Dendritic cell treated with granulocyte-macrophage colony-stimulating factor and Interleukin-4, amounts not matched to agents 40 ng/mL and 50 ng/mL, for 4 days (primary cell): ENCODE results near the gene CCDC183.
"Not testable (repeated sequence)": the region's sequence is repeated elsewhere in the genome, so short reads cannot be mapped to it uniquely, and the experiment has no call there.

Experiments used
- H3K27ac Mint-ChIP-seq: one replicate; pipeline ENCODE4 v1.8.0; 2022; ENCODE audit warnings: mild to moderate bottlenecking, mixed read lengths
- H3K27me3 Mint-ChIP-seq: one replicate; pipeline ENCODE4 v1.8.0; 2022; ENCODE audit warnings: mild to moderate bottlenecking, mixed read lengths
- H3K36me3 Mint-ChIP-seq: one replicate; pipeline ENCODE4 v1.8.0; 2022; ENCODE audit warnings: low read depth, mixed read lengths
- H3K4me1 Mint-ChIP-seq: one replicate; pipeline ENCODE4 v1.8.0; 2022; ENCODE audit warnings: low read depth, mixed read lengths
- H3K4me3 Mint-ChIP-seq: one replicate; pipeline ENCODE4 v1.8.0; 2022; ENCODE audit warnings: mild to moderate bottlenecking, moderate library complexity, mixed read lengths
- H3K9me3 Mint-ChIP-seq: one replicate; pipeline ENCODE4 v1.8.0; 2022; ENCODE audit warnings: mixed read lengths
- intact Hi-C: fragments of 100-400 bp; cut with micrococcal nuclease; formaldehyde crosslinking; loops from one replicate; pipeline ENCODE4 v1.15.0; 2022

Gene CCDC183

GRCh38 chr9:136794281-136794999 lies 1.7 kb upstream of the CCDC183 start:
- no peaks in the 10 kb centered on the region for H3K9me3 Mint-ChIP-seq
- peaks cover 24% of the 10 kb centered on the region for H3K4me1 Mint-ChIP-seq
- H3K27ac Mint-ChIP-seq: no peak overlapping the region
- no peak overlapping the region for H3K4me3 Mint-ChIP-seq
- peaks cover 38% of the 10 kb centered on the region for H3K27me3 Mint-ChIP-seq
- intact Hi-C loops: loop anchor here (5.0 kb wide), 1 partner anchor 53 kb away; the partner anchor contains the start of gene PHPT1
- H3K36me3 Mint-ChIP-seq: peaks cover 31% of the 10 kb centered on the region

- Mint-ChIP-seq H3K4me3 (no peak overlapping the region), H3K36me3 (peaks cover 31% of the 10 kb centered on the region), H3K9me3 (no peaks in the 10 kb centered on the region), H3K27ac (no peak overlapping the region), H3K27me3 (peaks cover 44% of the 10 kb centered on the region), H3K4me1 (peaks cover 29% of the 10 kb centered on the region)
- intact Hi-C loops: loop anchor here (5.0 kb wide), 1 partner anchor 52 kb away; the partner anchor contains the start of gene PHPT1
Measured at GRCh38 chr9:136795000-136795348, 1.2 kb upstream of the CCDC183 start.

- intact Hi-C loops, H3K27ac Mint-ChIP-seq, H3K9me3 Mint-ChIP-seq, H3K4me3 Mint-ChIP-seq: not testable (repeated sequence)
- Mint-ChIP-seq H3K36me3 (peaks cover 26% of the 10 kb centered on the region), H3K4me1 (peaks cover 42% of the 10 kb centered on the region), H3K27me3 (peaks cover 62% of the 10 kb centered on the region)
Measured at GRCh38 chr9:136796775-136797347, 723 bp downstream of the CCDC183 start.

- Mint-ChIP-seq H3K9me3 (no peaks in the 10 kb centered on the region), H3K4me3 (no peak overlapping the region), H3K27me3 (peaks cover 74% of the 10 kb centered on the region), H3K27ac (no peak overlapping the region), H3K4me1 (peaks cover 36% of the 10 kb centered on the region), H3K36me3 (peaks cover 13% of the 10 kb centered on the region)
- intact Hi-C loops: no loop called here
Measured at GRCh38 chr9:136798708-136799078, 2.6 kb downstream of the CCDC183 start.

- no peak overlapping the region for H3K27ac Mint-ChIP-seq
- peaks cover 36% of the 10 kb centered on the region for H3K4me1 Mint-ChIP-seq
- H3K27me3 Mint-ChIP-seq: peaks cover 78% of the 10 kb centered on the region
- no peaks in the 10 kb centered on the region for H3K9me3 Mint-ChIP-seq
- intact Hi-C loops: no loop called here
- H3K4me3 Mint-ChIP-seq: peak overlapping the region; percentile 67
- H3K36me3 Mint-ChIP-seq: peaks cover 15% of the 10 kb centered on the region
Measured at GRCh38 chr9:136799079-136799853, 3.1 kb downstream of the CCDC183 start.

- no peak overlapping the region for H3K27ac Mint-ChIP-seq
- peaks cover 28% of the 10 kb centered on the region for H3K4me1 Mint-ChIP-seq
- peaks cover 18% of the 10 kb centered on the region for H3K36me3 Mint-ChIP-seq
Measured at GRCh38 chr9:136799854-136800657, 3.9 kb downstream of the CCDC183 start.

GRCh38 chr9:136802321-136802720 lies 6.2 kb downstream of the CCDC183 start:
- peaks cover 30% of the 10 kb centered on the region for H3K36me3 Mint-ChIP-seq
- no peak overlapping the region for H3K4me3 Mint-ChIP-seq
- peaks cover 60% of the 10 kb centered on the region for H3K27me3 Mint-ChIP-seq
- intact Hi-C loops: no loop called here
- H3K4me1 Mint-ChIP-seq: peaks cover 38% of the 10 kb centered on the region
- no peak overlapping the region for H3K27ac Mint-ChIP-seq
- no peaks in the 10 kb centered on the region for H3K9me3 Mint-ChIP-seq

More at GRCh38 chr9:136799854-136800657, 3.9 kb downstream of the CCDC183 start:
- Mint-ChIP-seq H3K4me3 (peak overlapping the region; percentile 67), H3K9me3 (no peaks in the 10 kb centered on the region), H3K27me3 (peaks cover 78% of the 10 kb centered on the region)
- intact Hi-C loops: no loop called here

GRCh38 chr9:136803009-136803550 lies 6.9 kb downstream of the CCDC183 start:
- H3K4me3 Mint-ChIP-seq, intact Hi-C loops, H3K9me3 Mint-ChIP-seq, H3K27ac Mint-ChIP-seq: not testable (repeated sequence)
- peaks cover 38% of the 10 kb centered on the region for H3K4me1 Mint-ChIP-seq
- H3K36me3 Mint-ChIP-seq: peaks cover 33% of the 10 kb centered on the region
- H3K27me3 Mint-ChIP-seq: peaks cover 53% of the 10 kb centered on the region

GRCh38 chr9:136803551-136804508 lies 7.7 kb downstream of the CCDC183 start:
- H3K4me1 Mint-ChIP-seq: peaks cover 38% of the 10 kb centered on the region
- H3K36me3 Mint-ChIP-seq: peaks cover 36% of the 10 kb centered on the region
- peaks cover 46% of the 10 kb centered on the region for H3K27me3 Mint-ChIP-seq
- no peaks in the 10 kb centered on the region for H3K9me3 Mint-ChIP-seq
- H3K4me3 Mint-ChIP-seq: no peak overlapping the region
- no peak overlapping the region for H3K27ac Mint-ChIP-seq
- intact Hi-C loops: no loop called here

- Mint-ChIP-seq H3K4me3 (no peak overlapping the region), H3K27me3 (peaks cover 37% of the 10 kb centered on the region), H3K27ac (no peak overlapping the region), H3K4me1 (peaks cover 41% of the 10 kb centered on the region), H3K9me3 (no peaks in the 10 kb centered on the region), H3K36me3 (peaks cover 44% of the 10 kb centered on the region)
- intact Hi-C loops: no loop called here
Measured at GRCh38 chr9:136804509-136805206, 8.5 kb downstream of the CCDC183 start.

GRCh38 chr9:136805207-136805740 lies 9.1 kb downstream of the CCDC183 start:
- H3K4me3 Mint-ChIP-seq: no peak overlapping the region
- intact Hi-C loops: no loop called here
- no peaks in the 10 kb centered on the region for H3K9me3 Mint-ChIP-seq
- H3K27ac Mint-ChIP-seq: no peak overlapping the region
- H3K27me3 Mint-ChIP-seq: peaks cover 32% of the 10 kb centered on the region
- H3K4me1 Mint-ChIP-seq: peaks cover 41% of the 10 kb centered on the region
- peaks cover 50% of the 10 kb centered on the region for H3K36me3 Mint-ChIP-seq

GRCh38 chr9:136806067-136806466 lies 9.9 kb downstream of the CCDC183 start:
- peaks cover 24% of the 10 kb centered on the region for H3K27me3 Mint-ChIP-seq

More at GRCh38 chr9:136806067-136806466, 9.9 kb downstream of the CCDC183 start:
- Mint-ChIP-seq H3K27ac (no peak overlapping the region), H3K4me3 (peak overlapping the region; percentile 86), H3K36me3 (peaks cover 56% of the 10 kb centered on the region), H3K4me1 (peaks cover 39% of the 10 kb centered on the region), H3K9me3 (no peaks in the 10 kb centered on the region)
- intact Hi-C loops: loop anchor here (2.0 kb wide), 1 partner anchor 43 kb away; the partner anchor contains the start of gene PHPT1
